ENCODE results near the gene TMEM225B.
"Not testable (repeated sequence)": the region's sequence is repeated elsewhere in the genome, so short reads cannot be mapped to it uniquely, and the experiment has no call there.

TMEM225B gene

GRCh38 chr7:99623091-99623693 is 25.1 kb downstream of the TMEM225B start:
- DNase-seq (ENCODE audit: low read depth in 2 of 3, low spot score in 2 of 3) = no peak

DNA sequence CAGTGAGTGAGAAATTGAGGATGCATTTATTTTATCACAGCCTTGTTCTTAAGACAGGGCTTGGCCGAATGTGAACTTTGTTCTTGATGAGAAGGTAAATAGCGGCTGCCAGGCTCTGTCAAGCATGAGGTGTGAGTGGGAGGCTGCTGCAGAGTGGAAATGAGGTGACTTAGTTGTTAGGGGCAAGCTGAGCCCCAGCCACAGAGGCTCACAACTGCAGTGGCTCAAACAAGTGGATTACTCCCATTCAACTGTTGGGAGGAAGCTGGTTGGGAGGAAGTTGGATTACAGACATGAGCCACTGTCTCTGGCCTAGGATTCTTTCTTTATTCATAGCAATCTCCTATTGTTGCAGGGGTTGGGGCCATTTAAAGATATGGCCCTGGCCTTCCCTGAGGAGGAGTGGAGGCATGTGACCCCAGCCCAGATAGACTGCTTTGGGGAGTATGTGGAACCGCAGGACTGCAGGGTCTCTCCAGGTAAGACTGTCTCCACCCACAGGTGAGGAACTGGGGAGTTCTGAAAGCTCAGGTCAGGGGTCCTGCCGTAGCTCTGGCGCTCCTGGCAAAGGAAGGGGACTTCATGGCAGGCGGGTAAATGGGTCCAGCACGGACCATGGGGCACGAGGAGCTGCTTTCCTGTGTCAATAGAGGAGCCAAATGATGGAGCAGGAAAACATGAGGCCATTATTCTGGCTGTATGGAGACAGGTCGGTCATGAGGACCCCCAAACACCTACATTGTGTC is 25.8 kb downstream of the TMEM225B start:
- no peak for DNase-seq (ENCODE audit: low read depth in 2 of 3, low spot score in 2 of 3)

GRCh38 chr7:99624484-99624883 is 26.4 kb downstream of the TMEM225B start:
- DNase-seq (ENCODE audit: low read depth in 2 of 3, low spot score in 2 of 3) = peak in 2 of 3 experiments; percentile 39 to 59

DNA sequence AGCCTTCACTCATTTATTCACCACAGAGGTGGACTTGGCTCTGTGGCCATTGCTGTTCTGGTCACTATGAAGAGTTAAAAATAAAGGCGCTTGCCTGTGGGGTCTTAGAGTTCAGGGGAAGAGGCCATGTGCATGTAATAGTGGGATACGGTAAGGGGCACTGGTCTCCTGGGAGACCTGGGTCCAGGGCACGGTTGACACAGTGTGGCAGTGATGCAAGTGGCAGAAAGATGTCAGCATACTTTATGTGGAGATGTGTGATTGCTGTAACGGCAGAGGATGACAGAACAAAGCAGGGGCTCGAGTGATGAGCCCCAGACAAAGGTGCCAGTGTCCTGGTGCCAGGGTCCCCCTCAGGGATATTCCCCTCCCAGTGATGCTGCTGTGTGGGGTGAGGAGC is 27.3 kb downstream of the TMEM225B start:
- DNase-seq (ENCODE audit: low read depth in 2 of 3, low spot score in 2 of 3) = no peak

GRCh38 chr7:99625961-99626360 is 27.9 kb downstream of the TMEM225B start:
- DNase-seq (ENCODE audit: low read depth in 2 of 3, low spot score in 2 of 3) = no peak

- DNase-seq (ENCODE audit: low read depth in 2 of 3, low spot score in 2 of 3) = no peak
Measured at GRCh38 chr7:99626661-99627060, 28.6 kb downstream of the TMEM225B start.

- DNase-seq (ENCODE audit: low read depth in 2 of 3, low spot score in 2 of 3) = no peak
Measured at GRCh38 chr7:99627513-99627912, 29.4 kb downstream of the TMEM225B start.

- DNase-seq (ENCODE audit: low read depth in 2 of 3, low spot score in 2 of 3) = no peak
Measured at GRCh38 chr7:99628471-99629465, 30.7 kb downstream of the TMEM225B start.

GRCh38 chr7:99629643-99630042 is 31.6 kb downstream of the TMEM225B start:
- DNase-seq (ENCODE audit: low read depth in 2 of 3, low spot score in 2 of 3) = no peak

- DNase-seq (ENCODE audit: low read depth in 2 of 3, low spot score in 2 of 3) = no peak
Measured at GRCh38 chr7:99631295-99632109, 33.4 kb downstream of the TMEM225B start.

GRCh38 chr7:99637414-99637813 is 39.3 kb downstream of the TMEM225B start:
- DNase-seq (ENCODE audit: low read depth in 2 of 3, low spot score in 2 of 3) = not testable (repeated sequence)

GRCh38 chr7:99638731-99639130 is 40.7 kb downstream of the TMEM225B start:
- DNase-seq (ENCODE audit: low read depth in 2 of 3, low spot score in 2 of 3) = no peak

- DNase-seq (ENCODE audit: low read depth in 2 of 3, low spot score in 2 of 3) = no peak
Measured at GRCh38 chr7:99639267-99639666, 41.2 kb downstream of the TMEM225B start.

- DNase-seq (ENCODE audit: low read depth in 2 of 3, low spot score in 2 of 3) = no peak
Measured at GRCh38 chr7:99642027-99642426, 44.0 kb downstream of the TMEM225B start.

- DNase-seq (ENCODE audit: low read depth in 2 of 3, low spot score in 2 of 3) = no peak
Measured at GRCh38 chr7:99643464-99643863, 45.4 kb downstream of the TMEM225B start.

DNA sequence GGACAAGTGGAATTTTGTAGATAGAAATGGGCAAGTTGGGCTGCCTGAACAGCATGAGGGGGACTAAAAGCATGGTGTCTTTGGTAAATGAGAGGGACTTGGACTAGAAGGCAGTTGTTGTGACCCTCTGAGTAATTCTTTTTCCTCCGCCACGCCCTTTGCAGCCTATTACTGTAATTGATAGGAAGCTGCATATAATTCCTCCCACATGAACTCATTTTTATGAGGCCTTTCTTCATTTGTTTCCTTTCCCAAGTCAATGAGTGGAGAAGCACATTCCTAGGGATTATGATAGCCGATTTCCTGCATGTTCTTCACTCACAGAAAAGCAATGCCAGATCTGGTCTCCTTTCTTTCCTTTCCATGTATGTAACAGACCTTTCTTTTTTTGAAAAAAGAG is 46.4 kb downstream of the TMEM225B start:
- DNase-seq (ENCODE audit: low read depth in 2 of 3, low spot score in 2 of 3) = no peak

GRCh38 chr7:99645590-99645989 is 47.5 kb downstream of the TMEM225B start:
- DNase-seq (ENCODE audit: low read depth in 2 of 3, low spot score in 2 of 3) = no peak

DNA sequence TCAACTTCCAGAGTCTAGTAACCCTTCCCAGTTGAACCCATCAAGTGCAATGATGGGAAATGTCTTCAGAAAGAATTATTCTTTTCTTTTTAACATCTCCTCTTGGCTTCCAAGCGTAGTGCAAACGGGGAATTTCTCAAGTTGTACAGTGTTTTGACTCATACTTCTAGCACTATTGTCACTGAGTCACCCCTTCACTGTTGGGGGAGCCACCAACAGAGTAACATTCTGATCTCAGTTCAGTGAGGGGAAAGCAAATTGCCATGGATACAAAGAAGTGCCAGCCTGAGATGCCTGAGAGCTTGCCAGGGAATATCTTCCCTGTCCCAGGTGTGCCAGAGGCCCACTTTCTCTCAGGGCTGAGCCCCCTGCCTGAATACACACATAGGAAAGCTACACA is 50.8 kb downstream of the TMEM225B start:
- DNase-seq (ENCODE audit: low read depth in 2 of 3, low spot score in 2 of 3) = no peak

- no peak for DNase-seq (ENCODE audit: low read depth in 2 of 3, low spot score in 2 of 3)
Measured at GRCh38 chr7:99651290-99651689, 53.2 kb downstream of the TMEM225B start.

GRCh38 chr7:99652671-99653070 is 54.6 kb downstream of the TMEM225B start:
- no peak for DNase-seq (ENCODE audit: low read depth in 2 of 3, low spot score in 2 of 3)

GRCh38 chr7:99653269-99653668 is 55.2 kb downstream of the TMEM225B start:
- not testable (repeated sequence) for DNase-seq (ENCODE audit: low read depth in 2 of 3, low spot score in 2 of 3)
